SK-N-SH treated with all-trans-retinoic acid at 6 μM for 48 hours (cell line): Measurements from ENCODE around the gene ERCC6L.

Source experiments
- ATAC-seq: fragments of 200-7000 bp; cut with Tn5 transposase; 3 replicates; pipeline ENCODE4 v1.9.1; 2020; ENCODE audit warnings: mild to moderate bottlenecking, moderate library complexity
- ARNTL ChIP-seq: fragments of 450-650 bp; formaldehyde crosslinking; IDR thresholded peaks from 2 replicates; pipeline ENCODE4 v1.5.0; 2020; ENCODE audit warnings: low read depth, mild to moderate bottlenecking, moderate library complexity, borderline replicate concordance
- CREB5 ChIP-seq: fragments of 250-450 bp; sonication (Bioruptor Pico); IDR thresholded peaks from 2 replicates; pipeline ENCODE4 v1.5.1; 2020; ENCODE audit warnings: low read depth, mild to moderate bottlenecking, moderate library complexity
- CSDC2 ChIP-seq: fragments of 250-450 bp; sonication (Bioruptor Pico); IDR thresholded peaks from 2 replicates; pipeline ENCODE4 v1.5.0; 2020; ENCODE audit warnings: mild to moderate bottlenecking, moderate library complexity
- ESRRG ChIP-seq: fragments of 250-450 bp; sonication (Bioruptor Pico); IDR thresholded peaks from 2 replicates; pipeline ENCODE4 v1.6.1; 2021; ENCODE audit warnings: mild to moderate bottlenecking
- GLIS3 ChIP-seq: fragments of 250-450 bp; sonication (Bioruptor Pico); IDR thresholded peaks from 2 replicates; pipeline ENCODE4 v1.5.0; 2020; ENCODE audit warnings: mild to moderate bottlenecking, moderate library complexity
- ISL1 ChIP-seq: fragments of 250-450 bp; sonication (Bioruptor Pico); IDR thresholded peaks from 2 replicates; pipeline ENCODE4 v2.1.2; 2022; ENCODE audit warnings: mild to moderate bottlenecking, moderate library complexity
- PATZ1 ChIP-seq: fragments of 250-450 bp; sonication (Bioruptor Pico); IDR thresholded peaks from 2 replicates; pipeline ENCODE4 v1.8.0; 2020; ENCODE audit warnings: mild to moderate bottlenecking, moderate library complexity, borderline replicate concordance
- POU6F1 ChIP-seq: fragments of 250-450 bp; sonication (Bioruptor Pico); IDR thresholded peaks from 2 replicates; pipeline ENCODE4 v1.8.0; 2021; ENCODE audit warnings: low read depth, mild to moderate bottlenecking, moderate library complexity, borderline replicate concordance
- PPARA ChIP-seq: fragments of 250-450 bp; sonication (Bioruptor Pico); IDR thresholded peaks from 2 replicates; pipeline ENCODE4 v1.5.0; 2020; ENCODE audit warnings: mild to moderate bottlenecking, borderline replicate concordance
- RARB ChIP-seq: fragments of 250-450 bp; sonication (Bioruptor Pico); IDR thresholded peaks from 2 replicates; pipeline ENCODE4 v1.8.0; 2021; ENCODE audit warnings: mild to moderate bottlenecking, moderate library complexity
- SNAI2 ChIP-seq: fragments of 250-450 bp; sonication (Bioruptor Pico); IDR thresholded peaks from 2 replicates; pipeline ENCODE4 v1.5.0; 2020; ENCODE audit warnings: mild to moderate bottlenecking, moderate library complexity
- TCF4 ChIP-seq: fragments of 250-450 bp; sonication (Bioruptor Pico); IDR thresholded peaks from 2 replicates; pipeline ENCODE4 v1.8.0; 2021; ENCODE audit warnings: mild to moderate bottlenecking, moderate library complexity, borderline replicate concordance
- TOX ChIP-seq: fragments of 250-450 bp; sonication (Bioruptor Pico); IDR thresholded peaks from 2 replicates; pipeline ENCODE4 v1.8.0; 2021; ENCODE audit warnings: mild to moderate bottlenecking, moderate library complexity, borderline replicate concordance
- TSHZ2 ChIP-seq: fragments of 250-450 bp; sonication (Bioruptor Pico); IDR thresholded peaks from 2 replicates; pipeline ENCODE4 v1.5.0; 2020; ENCODE audit warnings: mild to moderate bottlenecking, moderate library complexity
- ZC3H10 ChIP-seq: fragments of 250-450 bp; sonication (Bioruptor Pico); IDR thresholded peaks from 2 replicates; pipeline ENCODE4 v1.5.1; 2021; ENCODE audit warnings: mild to moderate bottlenecking, moderate library complexity
- ZFP3 ChIP-seq: fragments of 250-450 bp; sonication (Bioruptor Pico); IDR thresholded peaks from 2 replicates; pipeline ENCODE4 v1.5.0; 2020; ENCODE audit warnings: mild to moderate bottlenecking, moderate library complexity
- ZFP30 ChIP-seq: fragments of 450-650 bp; formaldehyde crosslinking; IDR thresholded peaks from 2 replicates; pipeline ENCODE4 v1.5.0; 2022; ENCODE audit warnings: mild to moderate bottlenecking, moderate library complexity
- ZNF565 ChIP-seq: fragments of 450-650 bp; formaldehyde crosslinking; conservative IDR thresholded peaks from 2 replicates; pipeline ENCODE4 v1.5.0; 2020; ENCODE audit warnings: low read depth, mild to moderate bottlenecking, moderate library complexity
- ZNF70 ChIP-seq: fragments of 450-650 bp; formaldehyde crosslinking; IDR thresholded peaks from 2 replicates; pipeline ENCODE4 v1.5.0; 2020; ENCODE audit warnings: mild to moderate bottlenecking, moderate library complexity
- ZNF8 ChIP-seq: fragments of 450-650 bp; formaldehyde crosslinking; IDR thresholded peaks from 2 replicates; pipeline ENCODE4 v1.5.0; 2020; ENCODE audit warnings: mild to moderate bottlenecking, moderate library complexity
- TF ChIP-seq, protein P1 (sequence below): fragments of 250-450 bp; sonication (Bioruptor Pico); IDR thresholded peaks from 2 replicates; pipeline ENCODE4 v1.5.1; 2021; ENCODE audit warnings: mild to moderate bottlenecking, moderate library complexity

Gene ERCC6L

DNA sequence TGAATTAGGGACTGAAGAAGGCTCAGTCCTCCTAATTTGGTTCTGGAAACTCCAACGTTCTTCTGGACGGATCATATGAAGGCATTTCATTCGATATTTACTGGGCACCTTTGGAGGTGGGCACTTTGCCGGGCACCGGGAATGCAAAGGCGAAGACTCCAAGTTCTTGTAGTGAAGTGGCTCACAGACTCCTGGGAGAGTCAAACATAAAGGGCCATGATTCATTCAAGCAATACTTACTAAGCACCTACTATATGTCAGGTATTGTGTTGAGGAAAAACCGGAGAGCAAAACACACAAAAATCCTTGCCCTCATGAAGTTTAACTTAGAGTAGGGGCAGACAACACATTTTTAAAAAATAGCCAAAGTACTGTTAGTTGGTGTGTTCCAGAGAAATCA lies 17.0 kb upstream of the ERCC6L start:
- TF ChIP-seq ZNF8 (CRISPR knock-in tag) (no peak), ZFP3 (CRISPR knock-in tag) (no peak), PATZ1 (CRISPR knock-in tag) (no peak), ZFP30 (no peak), ESRRG (CRISPR knock-in tag) (no peak), ZC3H10 (CRISPR knock-in tag) (no peak), TCF4 (no peak), SNAI2 (CRISPR knock-in tag) (no peak), CREB5 (CRISPR knock-in tag) (no peak), ZNF70 (CRISPR knock-in tag) (no peak), TOX (no peak), POU6F1 (CRISPR knock-in tag) (no peak), ZNF565 (no peak), GLIS3 (CRISPR knock-in tag) (no peak), ARNTL (CRISPR knock-in tag) (no peak), PPARA (CRISPR knock-in tag) (no peak), RARB (no peak)
- TF ChIP-seq, protein P1, sequence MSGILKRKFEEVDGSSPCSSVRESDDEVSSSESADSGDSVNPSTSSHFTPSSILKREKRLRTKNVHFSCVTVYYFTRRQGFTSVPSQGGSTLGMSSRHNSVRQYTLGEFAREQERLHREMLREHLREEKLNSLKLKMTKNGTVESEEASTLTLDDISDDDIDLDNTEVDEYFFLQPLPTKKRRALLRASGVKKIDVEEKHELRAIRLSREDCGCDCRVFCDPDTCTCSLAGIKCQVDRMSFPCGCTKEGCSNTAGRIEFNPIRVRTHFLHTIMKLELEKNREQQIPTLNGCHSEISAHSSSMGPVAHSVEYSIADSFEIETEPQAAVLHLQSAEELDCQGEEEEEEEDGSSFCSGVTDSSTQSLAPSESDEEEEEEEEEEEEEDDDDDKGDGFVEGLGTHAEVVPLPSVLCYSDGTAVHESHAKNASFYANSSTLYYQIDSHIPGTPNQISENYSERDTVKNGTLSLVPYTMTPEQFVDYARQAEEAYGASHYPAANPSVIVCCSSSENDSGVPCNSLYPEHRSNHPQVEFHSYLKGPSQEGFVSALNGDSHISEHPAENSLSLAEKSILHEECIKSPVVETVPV (CRISPR knock-in tag), result no peak

GRCh38 chrX:72255445-72255844 lies 16.6 kb upstream of the ERCC6L start:
- ATAC-seq, result no peak
- no peak for TF ChIP-seq ZFP3 (CRISPR knock-in tag)
- no peak for TF ChIP-seq PATZ1 (CRISPR knock-in tag)

More for the DNA sequence above, 17.0 kb upstream of the ERCC6L start:
- no peak for ATAC-seq

- no peak for ATAC-seq
- no peak for TF ChIP-seq TSHZ2 (CRISPR knock-in tag)
- no peak for TF ChIP-seq ISL1 (CRISPR knock-in tag)
- no peak for TF ChIP-seq ESRRG (CRISPR knock-in tag)
- TF ChIP-seq ZC3H10 (CRISPR knock-in tag), result no peak
- TF ChIP-seq CSDC2 (CRISPR knock-in tag), result no peak
- TF ChIP-seq ZFP30, result no peak
Observed at GRCh38 chrX:72254816-72255215, 16.0 kb upstream of the ERCC6L start.
